ENCODE results near the gene TPST2.

DNA sequence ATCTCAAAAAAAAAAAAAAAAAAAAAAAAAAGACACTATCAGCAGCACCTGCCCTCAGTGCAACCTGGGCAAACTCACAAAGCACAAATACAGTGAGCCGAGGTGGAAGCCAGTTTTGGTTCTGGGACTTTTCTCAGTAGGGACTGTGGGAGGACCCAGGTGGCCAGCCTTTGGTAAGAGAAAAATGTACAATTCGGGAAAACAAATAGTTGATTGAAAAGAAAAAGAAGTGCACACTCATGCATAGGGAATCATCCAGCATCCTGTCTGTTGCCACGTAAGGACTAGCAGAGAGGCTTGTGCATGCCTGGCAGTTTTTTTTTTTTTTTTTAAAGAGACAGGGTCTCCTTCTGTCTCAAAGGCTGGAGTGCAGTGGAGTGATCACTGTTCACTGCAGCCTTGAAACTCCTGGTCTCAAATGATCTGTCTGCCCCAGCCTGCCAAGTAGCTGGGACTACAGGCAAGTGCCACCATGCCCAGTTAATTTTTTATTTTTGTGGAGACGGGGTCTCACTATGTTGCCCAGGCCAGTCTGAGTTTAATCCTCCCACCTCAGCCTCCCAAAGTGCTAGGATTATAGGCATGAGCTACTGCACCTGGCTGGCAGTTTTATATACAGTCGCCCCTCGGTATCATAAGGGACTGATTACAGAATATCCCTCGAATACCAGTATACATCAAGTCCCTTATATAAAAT, 36.7 kb downstream of the TPST2 start:
- TF ChIP-seq, protein P1, sequence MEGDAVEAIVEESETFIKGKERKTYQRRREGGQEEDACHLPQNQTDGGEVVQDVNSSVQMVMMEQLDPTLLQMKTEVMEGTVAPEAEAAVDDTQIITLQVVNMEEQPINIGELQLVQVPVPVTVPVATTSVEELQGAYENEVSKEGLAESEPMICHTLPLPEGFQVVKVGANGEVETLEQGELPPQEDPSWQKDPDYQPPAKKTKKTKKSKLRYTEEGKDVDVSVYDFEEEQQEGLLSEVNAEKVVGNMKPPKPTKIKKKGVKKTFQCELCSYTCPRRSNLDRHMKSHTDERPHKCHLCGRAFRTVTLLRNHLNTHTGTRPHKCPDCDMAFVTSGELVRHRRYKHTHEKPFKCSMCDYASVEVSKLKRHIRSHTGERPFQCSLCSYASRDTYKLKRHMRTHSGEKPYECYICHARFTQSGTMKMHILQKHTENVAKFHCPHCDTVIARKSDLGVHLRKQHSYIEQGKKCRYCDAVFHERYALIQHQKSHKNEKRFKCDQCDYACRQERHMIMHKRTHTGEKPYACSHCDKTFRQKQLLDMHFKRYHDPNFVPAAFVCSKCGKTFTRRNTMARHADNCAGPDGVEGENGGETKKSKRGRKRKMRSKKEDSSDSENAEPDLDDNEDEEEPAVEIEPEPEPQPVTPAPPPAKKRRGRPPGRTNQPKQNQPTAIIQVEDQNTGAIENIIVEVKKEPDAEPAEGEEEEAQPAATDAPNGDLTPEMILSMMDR (IDR thresholded peaks at IDR 0.05) = no peak
- no peak for TF ChIP-seq POLR2A (IDR thresholded peaks at IDR 0.05)

Measured in adrenal gland (tissue), 5 donors.